Ecto neural progenitor cell (in vitro differentiated cells): Measurements from ENCODE around the gene OR4F6.

ENCODE experiments used
- DNase-seq: peaks from one replicate; pipeline ENCODE4 v3.0.0-alpha.2; 2018; ENCODE audit warnings: low spot score

The OR4F6 gene

DNA sequence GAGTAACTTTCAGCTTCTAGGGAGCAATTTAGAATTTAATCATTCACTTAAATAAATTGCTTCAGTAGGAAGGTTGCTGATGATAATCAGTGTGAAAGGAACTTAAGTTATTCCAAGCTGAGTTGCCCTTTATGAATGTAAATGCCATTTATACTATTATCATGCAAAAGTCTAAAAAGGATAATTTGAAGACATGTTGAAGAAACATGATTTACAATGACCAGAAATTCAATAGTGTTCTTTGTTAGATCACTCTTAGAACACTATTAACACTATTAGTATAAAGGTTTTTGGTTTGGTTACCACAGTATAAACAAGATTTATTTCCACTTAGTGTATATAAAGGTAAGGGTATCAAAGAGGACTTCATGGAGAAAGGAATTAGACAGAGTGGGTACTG is 1.6 kb downstream of the OR4F6 start:
- no peak for DNase-seq

DNA sequence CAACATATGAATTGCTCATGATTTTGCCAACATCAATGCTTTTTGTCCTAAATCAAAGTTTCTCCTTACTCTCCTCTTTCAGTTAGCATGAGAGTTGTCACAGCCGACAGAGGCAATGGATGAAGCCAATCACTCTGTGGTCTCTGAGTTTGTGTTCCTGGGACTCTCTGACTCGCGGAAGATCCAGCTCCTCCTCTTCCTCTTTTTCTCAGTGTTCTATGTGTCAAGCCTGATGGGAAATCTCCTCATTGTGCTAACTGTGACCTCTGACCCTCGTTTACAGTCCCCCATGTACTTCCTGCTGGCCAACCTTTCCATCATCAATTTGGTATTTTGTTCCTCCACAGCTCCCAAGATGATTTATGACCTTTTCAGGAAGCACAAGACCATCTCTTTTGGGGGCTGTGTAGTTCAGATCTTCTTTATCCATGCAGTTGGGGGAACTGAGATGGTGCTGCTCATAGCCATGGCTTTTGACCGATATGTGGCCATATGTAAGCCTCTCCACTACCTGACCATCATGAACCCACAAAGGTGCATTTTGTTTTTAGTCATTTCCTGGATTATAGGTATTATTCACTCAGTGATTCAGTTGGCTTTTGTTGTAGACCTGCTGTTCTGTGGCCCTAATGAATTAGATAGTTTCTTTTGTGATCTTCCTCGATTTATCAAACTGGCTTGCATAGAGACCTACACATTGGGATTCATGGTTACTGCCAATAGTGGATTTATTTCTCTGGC is 2.5 kb downstream of the OR4F6 start:
- no peak for DNase-seq

DNA sequence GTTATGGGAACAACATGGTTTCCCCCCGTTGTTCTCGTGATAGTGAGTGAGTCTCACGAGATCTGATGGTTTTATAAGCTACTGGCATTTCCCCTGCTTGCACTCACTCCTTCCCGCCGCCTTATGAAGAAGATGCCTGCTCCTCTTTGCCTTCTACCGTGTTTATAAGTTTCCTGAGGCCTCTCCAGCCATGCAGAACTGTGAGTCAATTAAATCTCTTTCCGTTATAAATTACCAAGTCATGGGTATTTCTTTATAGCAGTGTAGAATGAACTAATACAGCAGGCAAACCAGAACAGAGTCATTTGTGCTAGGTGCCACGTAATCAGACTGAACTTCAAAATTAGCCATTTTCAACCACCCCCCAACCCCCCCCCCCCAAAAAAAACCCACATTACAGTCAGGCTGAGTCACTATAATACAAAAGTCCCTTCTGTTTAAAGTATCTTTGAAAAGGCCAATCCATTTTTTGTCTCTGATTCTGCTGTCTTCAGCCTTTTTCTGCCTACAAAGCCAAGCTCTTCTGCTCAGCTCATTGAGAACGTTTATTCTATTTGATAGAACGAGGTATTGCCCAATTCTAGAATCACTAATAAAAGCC is 4.1 kb downstream of the OR4F6 start:
- DNase-seq, result no peak

DNA sequence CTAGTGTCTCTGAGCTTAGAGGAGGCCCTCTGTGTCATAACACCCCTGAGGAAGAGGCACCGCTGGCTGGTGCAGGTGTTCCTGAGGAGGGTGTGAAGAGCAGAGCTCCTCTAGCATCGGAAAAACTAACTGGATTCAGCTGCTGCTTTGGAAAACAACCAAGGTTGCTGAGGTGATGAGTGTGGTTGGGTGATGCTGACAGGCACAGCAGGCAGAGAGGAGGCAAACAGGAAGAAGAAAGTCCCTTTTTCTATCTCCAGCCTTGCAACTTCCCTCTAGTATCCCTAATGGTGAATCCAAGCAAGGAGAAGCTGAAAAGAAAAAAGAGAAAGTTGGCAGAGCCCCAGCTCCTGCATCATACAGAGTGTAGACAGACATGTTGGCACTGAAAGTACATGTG is 4.9 kb downstream of the OR4F6 start:
- DNase-seq, result no peak

DNA sequence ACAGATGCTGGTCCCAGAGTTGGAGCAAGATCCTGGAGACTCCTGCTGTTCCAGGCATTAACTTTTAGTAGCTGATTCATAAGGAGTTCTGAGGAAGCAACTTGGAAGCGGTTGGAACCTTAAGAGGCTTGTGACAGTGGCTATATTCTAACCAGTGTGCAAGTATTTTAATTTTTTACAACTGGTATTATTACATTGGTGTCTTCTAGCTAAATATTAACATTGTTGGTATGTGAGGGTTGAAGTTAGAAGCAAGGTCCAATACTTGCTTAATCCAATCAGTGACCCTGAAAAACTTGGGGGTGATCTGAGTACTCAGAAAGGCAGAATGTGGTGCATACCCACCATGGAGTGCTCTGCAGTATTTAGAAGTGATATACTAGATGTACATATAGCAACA is 7.1 kb downstream of the OR4F6 start:
- DNase-seq, result no peak

DNA sequence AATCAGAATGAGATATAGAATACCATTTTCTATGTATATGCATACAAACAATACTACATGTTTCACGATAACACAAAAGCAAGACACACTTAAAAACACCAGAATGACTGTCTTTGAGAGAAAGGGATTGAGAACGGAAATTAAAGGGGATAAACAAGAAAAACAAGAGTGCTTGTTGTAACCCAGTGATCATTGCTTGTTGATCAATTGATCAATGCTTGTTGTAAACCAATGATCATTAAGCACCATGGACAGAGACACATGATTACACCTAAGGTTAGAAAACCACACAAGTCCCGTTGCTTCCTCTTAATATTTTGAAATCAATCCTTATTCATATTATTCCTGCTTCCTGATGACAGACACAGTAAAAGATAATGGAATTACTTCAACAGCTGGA is 7.6 kb downstream of the OR4F6 start:
- DNase-seq, result no peak

DNA sequence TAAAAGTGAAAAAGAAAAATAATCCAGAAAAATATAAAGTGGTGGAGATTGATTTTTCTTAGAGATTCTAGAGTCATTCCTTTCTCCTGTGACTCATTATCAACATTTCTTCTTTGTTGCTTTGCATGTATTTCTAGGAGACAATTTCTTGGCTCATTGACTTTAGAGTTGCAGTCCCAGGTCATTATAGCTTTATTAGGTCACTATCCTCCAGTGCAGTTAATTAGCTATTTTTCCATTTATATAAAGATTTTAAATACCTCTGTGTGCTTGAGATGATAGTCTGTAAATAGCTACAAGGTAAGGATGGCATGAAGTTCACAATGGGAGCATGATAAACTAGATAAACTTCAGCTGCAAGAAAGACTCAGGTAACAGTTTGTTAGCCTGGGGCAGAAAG is 8.6 kb downstream of the OR4F6 start, which contains the start of gene OR4F15:
OR4F15 (plus strand) TSS at position 301 of the 400 bp plus-strand sequence. CDS start 5,985 bp downstream, outside the sequence.
- DNase-seq, result no peak

DNA sequence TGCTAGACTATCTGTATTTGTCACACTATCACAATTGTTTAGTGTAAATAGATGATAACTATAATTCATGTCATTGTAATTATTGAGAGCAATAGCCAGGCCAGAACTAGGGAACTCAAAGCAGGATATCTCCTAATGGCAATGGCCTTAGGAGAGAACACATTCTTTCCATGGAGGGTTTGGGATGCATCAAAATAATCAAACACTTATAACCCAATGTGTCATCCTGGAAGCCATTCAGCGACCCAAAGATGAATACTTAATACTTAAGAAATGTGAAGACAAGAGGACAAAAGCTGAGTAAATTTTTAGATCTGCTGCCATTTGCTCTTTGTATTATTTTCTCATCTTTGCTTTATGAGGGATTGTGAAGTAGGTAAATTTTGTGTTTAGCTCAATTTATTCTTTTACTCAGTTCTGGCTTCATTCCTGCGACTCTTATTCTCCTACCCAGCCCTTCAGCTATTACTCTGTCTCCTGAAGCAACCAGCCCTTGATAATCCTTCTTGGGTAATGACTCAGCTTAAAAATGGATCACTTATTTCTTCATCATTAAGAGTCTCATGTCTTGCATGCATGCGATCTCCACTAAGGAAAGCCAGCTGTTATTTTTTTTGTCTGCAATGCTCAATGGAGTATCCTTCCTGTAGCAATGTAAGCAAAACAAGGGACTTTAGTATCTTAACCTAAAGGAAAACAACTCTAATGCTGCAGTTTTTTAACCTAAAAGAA is 10.7 kb downstream of the OR4F6 start:
- no peak for DNase-seq

DNA sequence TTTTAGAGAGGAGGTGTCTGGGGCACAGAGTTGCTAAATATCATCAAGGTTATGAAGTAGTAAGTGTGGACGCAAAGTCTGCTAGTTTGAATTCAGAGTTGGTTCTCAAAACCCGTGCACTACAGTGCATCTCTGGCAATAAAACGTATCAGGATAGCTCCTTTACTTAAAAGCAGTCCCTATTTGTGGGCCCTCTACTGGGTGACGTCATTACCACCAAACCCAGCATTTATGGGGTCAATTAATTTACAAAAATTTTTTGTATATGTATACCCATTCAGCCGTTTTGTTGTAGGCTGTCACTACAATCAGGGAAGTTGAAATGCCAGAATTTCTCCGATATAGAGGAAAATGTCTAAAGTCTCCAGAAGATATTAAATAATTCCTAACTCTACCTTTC is 17.5 kb downstream of the OR4F6 start:
- DNase-seq, result no peak

DNA sequence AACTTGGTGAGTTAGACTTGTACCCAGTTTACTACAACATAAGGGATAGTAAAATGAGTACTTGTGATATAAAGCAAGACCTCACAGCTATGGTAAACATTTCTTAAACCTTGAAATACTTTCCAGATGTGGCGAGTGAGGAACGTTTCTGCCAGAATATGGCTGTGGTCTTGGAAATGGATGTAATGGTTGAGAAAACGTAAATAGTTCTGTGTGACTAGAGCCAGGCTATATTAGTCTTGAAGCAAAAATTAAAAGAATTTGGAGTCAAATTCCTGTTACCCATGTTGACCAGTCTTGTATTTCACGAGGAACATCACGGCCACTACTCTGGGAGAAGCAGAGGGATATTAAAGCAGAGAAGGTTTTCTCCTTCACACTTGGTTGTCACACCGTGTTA is 23.9 kb downstream of the OR4F6 start:
- DNase-seq, result no peak

DNA sequence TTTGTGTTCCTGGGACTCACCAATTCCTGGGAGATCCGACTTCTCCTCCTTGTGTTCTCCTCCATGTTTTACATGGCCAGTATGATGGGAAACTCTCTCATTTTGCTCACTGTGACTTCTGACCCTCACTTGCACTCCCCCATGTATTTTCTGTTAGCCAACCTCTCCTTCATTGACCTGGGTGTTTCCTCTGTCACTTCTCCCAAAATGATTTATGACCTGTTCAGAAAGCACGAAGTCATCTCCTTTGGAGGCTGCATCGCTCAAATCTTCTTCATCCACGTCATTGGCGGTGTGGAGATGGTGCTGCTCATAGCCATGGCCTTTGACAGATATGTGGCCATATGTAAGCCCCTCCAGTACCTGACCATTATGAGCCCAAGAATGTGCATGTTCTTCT is 25.5 kb downstream of the OR4F6 start:
- no peak for DNase-seq

DNA sequence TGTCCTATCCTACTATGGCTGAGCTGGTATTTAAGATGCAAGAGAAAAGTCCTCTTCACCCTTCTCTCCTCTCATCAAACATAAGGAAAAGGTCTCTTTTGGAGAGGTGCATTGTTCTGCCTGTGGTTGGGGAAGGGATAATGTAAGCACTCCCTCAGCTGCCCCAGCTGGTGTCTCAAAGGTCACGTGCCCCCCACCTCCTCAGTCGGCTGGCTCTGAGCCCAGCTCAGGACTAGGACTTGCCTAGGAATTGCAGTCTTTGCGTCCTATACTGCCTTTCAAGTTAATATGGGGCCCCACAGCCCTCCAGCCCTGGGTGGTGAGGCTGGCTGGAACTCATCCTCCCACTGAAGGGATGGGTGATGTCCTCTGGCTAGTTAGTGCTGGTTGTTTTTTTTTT is 38.3 kb downstream of the OR4F6 start:
- no peak for DNase-seq

DNA sequence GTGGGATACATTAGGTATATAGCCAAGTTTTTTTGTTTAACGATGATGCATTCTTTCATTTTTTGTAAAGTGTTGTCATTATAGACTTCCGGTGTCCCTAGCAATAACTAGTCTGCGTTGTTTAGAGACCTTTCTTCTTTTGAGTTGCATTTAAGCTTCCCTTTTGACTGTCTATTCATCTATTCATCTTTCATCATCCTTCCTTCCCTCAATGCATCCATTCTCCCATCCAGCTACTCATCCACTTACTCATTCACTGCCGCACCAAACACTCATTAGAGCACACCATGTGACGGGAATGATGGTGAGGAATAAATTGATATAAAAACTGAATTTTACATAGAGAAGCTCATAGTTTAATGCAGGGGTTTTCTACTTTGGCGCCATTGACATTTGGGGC is 41.6 kb downstream of the OR4F6 start:
- DNase-seq, result no peak

DNA sequence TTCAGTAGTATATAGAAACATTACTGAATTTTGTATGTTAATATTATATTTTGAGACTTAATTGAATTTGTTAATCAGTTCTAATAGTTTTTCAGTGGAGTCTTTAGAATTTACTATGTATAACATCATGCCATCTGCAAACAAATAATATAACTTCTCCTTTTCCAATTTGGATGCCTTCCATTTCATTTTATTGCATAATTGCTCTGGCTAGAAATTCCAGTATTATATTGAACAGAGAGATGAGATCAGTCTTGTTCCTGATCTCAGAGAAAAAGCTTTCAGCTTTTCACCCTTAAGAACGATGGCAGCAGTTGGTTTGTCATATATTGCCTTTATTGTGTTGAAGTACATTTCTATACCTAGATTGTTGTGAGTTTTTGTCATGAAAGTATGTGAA is 49.0 kb downstream of the OR4F6 start:
- no peak for DNase-seq
